Mesothelial cell of epicardium (in vitro differentiated cells): Measurements from ENCODE around the gene SPDYA. TPM values are rescaled to one million over a fixed set of nuclear protein-coding genes. Genes with fewer than 3 reads are reported as not detected.
A peak's percentile ranks its signal among the peaks of the same experiment; 100 is the strongest.

Experiments used
- DNase-seq, 2 experiments: peaks; one replicate each; pipeline ENCODE4 v3.0.0; 2021; ENCODE audit warnings: low spot score in 2 of 2; ENCODE audit not compliant: unreplicated experiment in 2 of 2
- H3K27ac Mint-ChIP-seq: 2 replicates; pipeline ENCODE4 v1.8.0; 2021; ENCODE audit warnings: mixed read lengths
- H3K27me3 Mint-ChIP-seq: 2 replicates; pipeline ENCODE4 v1.8.0; 2021; ENCODE audit warnings: low read depth, mixed read lengths
- H3K36me3 Mint-ChIP-seq: 2 replicates; pipeline ENCODE4 v1.8.0; 2021; ENCODE audit warnings: mixed read lengths
- H3K4me1 Mint-ChIP-seq: 2 replicates; pipeline ENCODE4 v1.8.0; 2021; ENCODE audit warnings: mixed read lengths
- H3K4me3 Mint-ChIP-seq: 2 replicates; pipeline ENCODE4 v1.8.0; 2021; ENCODE audit warnings: mild to moderate bottlenecking, moderate library complexity, mixed read lengths
- H3K9me3 Mint-ChIP-seq: 2 replicates; pipeline ENCODE4 v1.8.0; 2021; ENCODE audit warnings: mixed read lengths
- total RNA-seq: library from RNA; stranded (reverse); gene quantifications from 3 replicates; pipeline ENCODE4 v1.2.1, GENCODE V29; 2021
- TF ChIP-seq, protein P1 (sequence below): fragments of 200-600 bp; sonication (generic); IDR thresholded peaks from one replicate; pipeline ENCODE4 v1.5.0; 2021; ENCODE audit warnings: antibody characterized with exemption; ENCODE audit not compliant: unreplicated experiment

The SPDYA gene
- 1.3 to 2.0 TPM (median 1.7 TPM) in 3 replicates for total RNA-seq

DNA sequence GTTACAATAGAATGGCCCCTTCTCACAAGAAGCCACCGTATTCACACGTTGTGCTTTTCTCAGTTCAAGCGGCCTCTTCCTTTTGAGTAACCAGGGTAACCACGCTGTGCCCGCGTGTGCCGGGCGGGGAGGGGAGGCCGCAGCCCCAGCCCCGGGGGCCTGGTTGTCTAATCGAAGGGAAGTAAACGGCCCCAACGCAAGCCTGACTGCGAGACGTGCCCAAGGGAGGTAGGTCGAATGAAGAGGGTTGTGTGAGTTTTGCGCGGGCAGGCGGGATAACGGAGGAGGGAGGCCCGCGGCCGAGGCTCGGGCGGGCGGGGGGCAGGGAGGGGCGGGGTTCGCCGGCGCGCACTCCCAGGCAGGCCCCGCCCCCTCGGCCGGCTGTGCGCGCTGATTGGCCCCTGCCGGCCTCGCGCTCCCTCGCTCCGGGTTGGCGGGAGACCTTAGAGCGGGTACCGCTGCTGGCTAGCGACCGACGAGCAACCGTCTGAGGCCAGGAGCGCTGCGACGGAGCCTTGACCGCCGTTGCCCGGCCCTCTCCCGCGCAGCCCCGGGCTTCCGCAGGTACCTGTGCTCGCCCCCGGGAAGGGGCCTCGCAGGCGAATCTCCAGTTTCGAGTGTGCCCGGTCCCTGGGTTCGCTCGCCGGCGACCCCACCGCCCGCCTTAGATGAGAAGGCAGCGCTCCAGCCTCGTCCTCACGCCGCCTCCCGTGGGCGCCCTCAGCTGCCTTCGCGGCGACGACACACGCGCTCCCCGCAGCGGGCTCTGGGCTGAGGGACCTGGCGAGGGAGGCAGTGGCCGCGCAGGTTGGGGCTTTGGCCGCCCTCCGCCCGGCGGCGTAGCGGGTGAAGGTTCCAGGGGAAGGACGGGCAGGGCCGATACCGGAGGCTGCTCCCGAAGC, at the start of gene SPDYA:
TSS of gene SPDYA (plus strand) at position 451 of the 902 bp plus-strand sequence. CDS start 5,181 bp downstream, outside the sequence.
- H3K9me3 Mint-ChIP-seq: peaks cover 3% of the 10 kb centered on the region
- H3K4me3 Mint-ChIP-seq: peak within 1 kb of the TSS; percentile 62
- peaks cover 9% of the 10 kb centered on the region for H3K27me3 Mint-ChIP-seq
- TF ChIP-seq, protein P1, sequence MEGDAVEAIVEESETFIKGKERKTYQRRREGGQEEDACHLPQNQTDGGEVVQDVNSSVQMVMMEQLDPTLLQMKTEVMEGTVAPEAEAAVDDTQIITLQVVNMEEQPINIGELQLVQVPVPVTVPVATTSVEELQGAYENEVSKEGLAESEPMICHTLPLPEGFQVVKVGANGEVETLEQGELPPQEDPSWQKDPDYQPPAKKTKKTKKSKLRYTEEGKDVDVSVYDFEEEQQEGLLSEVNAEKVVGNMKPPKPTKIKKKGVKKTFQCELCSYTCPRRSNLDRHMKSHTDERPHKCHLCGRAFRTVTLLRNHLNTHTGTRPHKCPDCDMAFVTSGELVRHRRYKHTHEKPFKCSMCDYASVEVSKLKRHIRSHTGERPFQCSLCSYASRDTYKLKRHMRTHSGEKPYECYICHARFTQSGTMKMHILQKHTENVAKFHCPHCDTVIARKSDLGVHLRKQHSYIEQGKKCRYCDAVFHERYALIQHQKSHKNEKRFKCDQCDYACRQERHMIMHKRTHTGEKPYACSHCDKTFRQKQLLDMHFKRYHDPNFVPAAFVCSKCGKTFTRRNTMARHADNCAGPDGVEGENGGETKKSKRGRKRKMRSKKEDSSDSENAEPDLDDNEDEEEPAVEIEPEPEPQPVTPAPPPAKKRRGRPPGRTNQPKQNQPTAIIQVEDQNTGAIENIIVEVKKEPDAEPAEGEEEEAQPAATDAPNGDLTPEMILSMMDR: no peak
- H3K27ac Mint-ChIP-seq: no peak within 1 kb of the TSS
- peak; percentile 57 to 76 for DNase-seq
- H3K4me1 Mint-ChIP-seq: no peaks in the 10 kb centered on the region
- peaks cover 9% of the 10 kb centered on the region for H3K36me3 Mint-ChIP-seq

GRCh38 chr2:28761420-28761819, 49.2 kb upstream of the SPDYA start:
- Mint-ChIP-seq H3K36me3 (no peaks in the 10 kb centered on the region), H3K27ac (no peak overlapping the region), H3K9me3 (no peaks in the 10 kb centered on the region), H3K4me1 (peaks cover 49% of the 10 kb centered on the region), H3K27me3 (no peaks in the 10 kb centered on the region), H3K4me3 (no peak overlapping the region)
- DNase-seq: no peak
- TF ChIP-seq, protein P1: no peak

- Mint-ChIP-seq H3K27me3 (no peaks in the 10 kb centered on the region), H3K4me1 (peaks cover 31% of the 10 kb centered on the region), H3K27ac (peak overlapping the region; percentile 11), H3K4me3 (no peak overlapping the region), H3K9me3 (peaks cover 16% of the 10 kb centered on the region), H3K36me3 (peaks cover 19% of the 10 kb centered on the region)
- DNase-seq: no peak
- TF ChIP-seq, protein P1: no peak
Measured at GRCh38 chr2:28764909-28765711, 45.5 kb upstream of the SPDYA start.

DNA sequence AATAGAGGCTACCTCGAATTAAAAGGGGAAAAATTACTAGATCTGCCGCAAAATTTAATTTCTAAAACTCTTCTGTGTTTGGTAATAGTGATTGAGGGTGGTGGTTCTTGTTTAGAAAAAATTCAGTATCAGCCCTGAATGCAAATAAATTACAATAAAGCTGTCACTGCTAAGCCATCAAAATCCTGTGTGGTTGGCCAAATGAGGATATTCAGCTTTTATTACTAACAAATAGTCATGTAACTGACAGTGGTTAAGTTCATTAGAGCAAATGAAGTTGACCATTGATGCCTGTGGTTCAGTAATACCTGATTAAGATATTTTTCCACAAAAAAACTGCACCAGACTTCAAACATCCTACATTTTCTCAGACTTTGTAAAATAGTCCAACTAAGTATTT, 44.6 kb upstream of the SPDYA start:
- Mint-ChIP-seq H3K27me3 (no peaks in the 10 kb centered on the region), H3K9me3 (peaks cover 16% of the 10 kb centered on the region), H3K4me3 (no peak overlapping the region), H3K36me3 (peaks cover 19% of the 10 kb centered on the region), H3K4me1 (peaks cover 33% of the 10 kb centered on the region), H3K27ac (no peak overlapping the region)
- TF ChIP-seq, protein P1: no peak
- no peak for DNase-seq

DNA sequence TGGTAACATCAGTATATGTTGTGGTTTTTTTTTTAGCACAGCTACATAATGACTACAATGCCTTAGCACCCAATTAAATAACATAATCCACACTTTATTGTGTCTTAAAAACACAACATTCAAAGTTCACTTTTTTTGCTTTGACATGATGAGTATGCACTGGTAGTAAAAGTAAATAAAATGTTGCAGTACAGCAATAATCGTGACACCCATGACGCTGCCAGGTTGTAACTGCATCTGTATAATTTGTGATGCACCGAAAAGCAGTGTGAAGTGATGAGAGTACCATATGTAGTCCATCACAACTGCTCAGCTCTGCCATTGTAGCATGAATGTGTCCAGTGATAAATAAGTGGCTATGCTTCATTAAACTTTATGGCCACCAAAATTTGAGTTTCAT, 43.3 kb upstream of the SPDYA start:
- H3K4me3 Mint-ChIP-seq: no peak overlapping the region
- TF ChIP-seq, protein P1: no peak
- no peak for DNase-seq
- H3K27me3 Mint-ChIP-seq: no peaks in the 10 kb centered on the region
- peaks cover 16% of the 10 kb centered on the region for H3K9me3 Mint-ChIP-seq
- H3K4me1 Mint-ChIP-seq: peaks cover 39% of the 10 kb centered on the region
- H3K36me3 Mint-ChIP-seq: peaks cover 19% of the 10 kb centered on the region
- H3K27ac Mint-ChIP-seq: no peak overlapping the region
